ENCODE measurements around the gene ZNF30.
"Not testable (repeated sequence)": the region's sequence is repeated elsewhere in the genome, so short reads cannot be mapped to it uniquely, and the experiment has no call there.

The ZNF30 gene

DNA sequence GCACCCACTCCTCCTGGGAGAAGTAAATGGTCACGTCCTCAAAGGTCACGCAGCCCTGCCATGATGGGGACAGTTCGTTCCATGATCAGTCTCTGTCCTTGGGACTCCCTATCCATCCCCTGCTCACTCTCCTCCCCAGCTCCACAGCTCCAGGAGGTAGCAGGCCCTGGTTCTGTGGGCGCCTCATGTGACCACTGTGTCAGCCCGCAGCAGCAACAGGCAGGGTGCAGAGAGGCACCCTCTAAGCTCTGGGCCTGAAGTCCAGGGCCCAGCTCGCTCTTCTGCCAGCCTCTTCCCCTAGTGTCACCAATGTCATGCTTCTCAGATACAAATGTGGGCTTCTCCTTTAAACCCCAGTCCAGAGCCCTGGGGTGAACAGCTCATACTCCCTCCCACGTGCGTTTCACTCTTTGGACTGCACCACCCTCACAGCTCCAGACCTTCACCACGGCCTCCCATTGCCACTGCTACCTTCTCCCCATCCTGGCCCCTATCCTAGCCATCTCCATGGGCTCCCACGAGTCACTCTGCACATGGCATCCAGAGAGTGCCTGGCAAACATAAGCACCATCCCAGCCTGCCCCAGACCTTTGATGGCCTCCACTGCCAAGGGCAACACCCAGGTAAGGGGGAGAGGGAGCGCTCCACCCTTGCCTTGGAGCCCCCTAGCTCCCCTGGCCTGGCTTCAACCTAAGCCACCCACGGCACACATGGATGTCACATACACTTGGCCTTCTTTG, 34.4 kb downstream of the ZNF30 start:
- DNase-seq, result no peak

GRCh38 chr19:34961775-34962686, 35.3 kb downstream of the ZNF30 start:
- DNase-seq, result no peak

- no peak for DNase-seq
Measured at GRCh38 chr19:34962687-34963572, 36.2 kb downstream of the ZNF30 start.

- peak; percentile 63 to 72 for DNase-seq
Measured at GRCh38 chr19:34963573-34964406, 37.1 kb downstream of the ZNF30 start, which contains the start of gene ZNF792. ZNF792 (minus strand) TSS chr19:34964229; CDS start chr19:34963662, 567 bp downstream.

- no peak for DNase-seq
Measured at GRCh38 chr19:34964598-34964997, 37.9 kb downstream of the ZNF30 start.

DNA sequence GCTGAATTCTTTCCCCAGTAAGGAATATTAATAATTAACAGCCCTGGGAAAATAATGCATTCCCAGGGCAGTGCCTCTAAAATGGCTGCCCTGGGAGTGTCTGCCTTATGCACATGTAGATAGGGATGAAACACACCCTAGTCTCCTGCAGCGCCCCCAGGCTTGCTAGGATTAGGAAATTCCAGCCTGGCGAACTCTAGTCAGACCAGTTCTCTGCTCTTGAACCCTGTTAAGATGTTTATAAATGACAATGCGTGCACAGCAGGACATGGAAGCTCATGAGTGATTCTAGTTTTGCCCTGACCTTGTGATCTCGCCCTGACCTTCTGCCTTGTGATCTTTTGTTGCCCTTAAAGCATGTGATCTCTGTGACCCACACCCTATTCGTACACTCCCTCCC, 38.8 kb downstream of the ZNF30 start:
- DNase-seq, result not testable (repeated sequence)

- no peak for DNase-seq
Measured at GRCh38 chr19:34967551-34967950, 40.8 kb downstream of the ZNF30 start.

DNA sequence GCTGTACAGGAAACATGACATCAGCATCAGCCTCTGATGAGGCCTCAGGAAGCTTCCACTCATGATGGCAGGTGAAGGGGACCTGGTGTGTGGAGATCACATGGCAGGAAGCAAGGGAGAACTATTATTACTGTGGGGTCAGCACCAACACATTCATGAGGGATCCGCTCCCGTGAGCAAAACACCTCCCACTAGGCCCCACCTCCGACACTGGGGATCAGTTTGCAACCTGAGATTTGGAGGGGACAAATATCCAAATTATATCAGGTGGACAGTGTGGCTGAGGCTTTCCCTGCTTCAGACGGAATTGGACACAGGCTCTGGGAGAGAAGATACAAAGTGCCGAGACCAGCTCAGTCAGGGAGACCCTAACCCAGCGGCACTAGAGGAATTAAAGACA, 43.0 kb downstream of the ZNF30 start:
- DNase-seq, result no peak

DNA sequence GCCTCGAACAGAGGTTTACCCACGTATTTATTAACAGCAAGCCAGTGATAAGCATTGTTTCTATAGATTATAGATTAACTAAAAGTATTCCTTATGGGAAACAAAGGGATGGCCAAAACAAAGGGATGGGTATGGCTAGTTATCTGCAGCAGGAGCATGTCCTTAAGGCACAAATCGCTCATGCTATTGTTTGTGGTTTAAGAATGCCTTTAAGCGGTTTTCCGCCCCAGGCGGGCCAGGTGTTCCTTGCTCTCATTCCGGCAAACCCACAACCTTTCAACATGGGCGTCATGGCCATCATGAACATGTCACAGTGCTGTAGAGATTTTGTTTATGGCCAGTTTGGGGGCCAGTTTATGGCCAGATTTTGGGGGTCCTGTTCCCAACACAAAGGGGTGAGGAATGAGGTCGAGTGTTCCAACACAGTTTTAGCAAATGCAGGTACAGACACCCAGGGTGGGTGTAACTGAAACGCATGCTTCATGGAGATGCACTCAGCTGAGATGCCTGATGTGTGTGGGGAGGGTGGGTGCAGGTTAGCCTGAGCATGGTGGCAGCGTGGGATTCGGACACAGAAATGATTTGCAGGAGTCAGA, 43.6 kb downstream of the ZNF30 start:
- DNase-seq, result not testable (repeated sequence)

DNA sequence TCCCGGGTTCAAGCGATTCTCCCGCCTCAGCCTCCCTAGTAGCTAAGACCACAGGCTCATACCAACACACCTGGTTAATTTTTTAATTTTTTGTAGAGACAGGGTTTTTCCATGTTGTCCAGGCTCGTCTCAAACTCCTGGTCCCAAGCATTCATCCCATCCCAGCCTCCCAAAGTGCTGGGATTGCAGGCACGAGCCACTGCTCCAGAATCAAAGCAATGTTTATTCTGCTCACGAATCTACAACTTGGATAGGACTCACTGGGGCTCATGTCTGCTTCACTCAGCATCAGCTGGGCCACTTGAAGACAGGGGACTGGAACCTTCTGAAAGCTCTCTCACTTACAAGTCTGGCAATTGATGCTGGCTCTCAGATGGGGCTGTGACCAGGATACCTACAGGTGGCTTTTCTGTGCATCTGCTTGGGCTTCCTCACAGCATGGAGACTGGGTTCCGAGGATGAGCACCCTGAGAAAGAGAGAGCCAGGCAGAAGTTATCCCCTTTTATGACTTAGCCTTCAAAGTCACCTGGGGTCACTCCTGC, 45.5 kb downstream of the ZNF30 start:
- no peak for DNase-seq

DNA sequence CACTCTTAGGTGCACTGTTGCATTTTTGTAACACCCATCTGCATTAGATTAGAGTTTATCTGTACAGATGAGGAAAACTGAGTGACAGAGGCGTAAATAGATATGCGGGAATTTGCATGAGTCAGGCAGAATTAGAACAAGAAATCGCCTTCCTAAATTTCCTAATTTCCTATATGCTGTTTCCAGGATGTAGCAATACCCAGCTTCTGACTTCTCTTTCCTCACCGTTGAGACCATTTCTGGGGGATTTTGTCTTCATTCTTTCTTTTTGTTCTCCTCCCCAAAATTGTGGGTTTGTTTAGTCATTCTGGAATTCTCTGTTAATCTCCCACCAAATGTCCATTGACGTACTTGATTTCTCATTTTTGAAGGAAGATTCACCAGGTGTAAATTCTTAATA, 47.9 kb downstream of the ZNF30 start:
- no peak for DNase-seq

GRCh38 chr19:34975056-34975455, 48.4 kb downstream of the ZNF30 start:
- no peak for DNase-seq

DNA sequence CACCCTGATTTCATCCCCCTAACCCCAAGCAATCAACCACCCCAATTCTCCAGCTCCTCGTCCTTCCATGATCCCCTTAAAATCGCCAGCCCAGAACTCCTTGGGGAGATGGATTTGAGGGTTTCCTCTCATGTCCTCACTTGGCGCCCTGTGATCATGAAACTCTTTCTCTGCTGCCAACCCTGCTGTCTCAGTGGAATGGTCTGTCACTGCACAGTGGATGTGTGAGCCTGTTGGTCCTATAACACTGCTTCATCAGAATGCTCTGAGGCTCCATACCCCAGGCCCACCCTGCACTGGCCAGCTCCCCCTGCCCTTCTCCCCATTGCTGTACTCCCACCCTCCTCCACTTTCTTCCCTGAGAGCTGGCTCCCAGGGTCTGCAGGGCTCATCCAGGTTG, 49.9 kb downstream of the ZNF30 start:
- DNase-seq, result no peak

DNA sequence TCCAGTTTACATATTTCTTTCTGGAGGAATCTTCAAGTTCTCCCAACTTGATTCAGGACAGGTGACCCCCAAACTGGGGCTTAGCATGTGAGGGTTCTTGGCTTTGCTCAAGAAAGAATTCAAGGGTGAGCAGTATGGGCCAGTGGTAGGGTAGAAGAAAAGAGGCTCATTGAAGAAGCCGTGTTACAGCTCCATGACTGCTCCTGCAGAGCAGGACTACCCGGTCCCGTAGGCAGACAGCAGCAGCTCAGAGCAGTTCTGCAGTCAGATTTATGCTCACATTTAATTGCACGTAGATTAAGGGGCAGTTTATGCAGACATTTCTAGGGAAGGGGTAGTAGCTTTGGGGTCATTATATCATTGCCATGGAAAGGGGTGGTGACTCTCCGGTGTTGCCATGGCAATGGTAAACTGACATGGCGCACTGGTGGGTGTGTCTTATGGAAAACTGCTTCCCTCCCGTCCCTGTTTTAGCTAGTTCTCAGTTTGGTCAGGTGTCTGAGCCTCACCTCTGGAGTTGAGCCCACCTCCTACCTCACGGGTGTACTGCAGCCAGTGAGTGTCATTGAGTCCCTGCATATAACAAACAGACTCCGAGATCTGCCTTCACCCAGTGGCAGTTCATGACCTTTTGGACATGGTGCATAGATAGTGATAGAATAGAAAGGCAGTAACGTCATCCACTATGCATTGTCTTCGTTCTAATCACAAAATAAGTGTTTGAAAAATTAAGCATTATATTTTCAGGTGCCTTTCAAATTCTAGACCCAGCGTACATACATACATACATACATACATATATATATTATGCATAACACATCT, 53.3 kb downstream of the ZNF30 start:
- no peak for DNase-seq

GRCh38 chr19:34982275-34982674, 55.6 kb downstream of the ZNF30 start:
- no peak for DNase-seq

GRCh38 chr19:34983786-34984185, 57.1 kb downstream of the ZNF30 start:
- DNase-seq, result no peak

- DNase-seq, result no peak
Measured at GRCh38 chr19:34984287-34984686, 57.6 kb downstream of the ZNF30 start.

DNA sequence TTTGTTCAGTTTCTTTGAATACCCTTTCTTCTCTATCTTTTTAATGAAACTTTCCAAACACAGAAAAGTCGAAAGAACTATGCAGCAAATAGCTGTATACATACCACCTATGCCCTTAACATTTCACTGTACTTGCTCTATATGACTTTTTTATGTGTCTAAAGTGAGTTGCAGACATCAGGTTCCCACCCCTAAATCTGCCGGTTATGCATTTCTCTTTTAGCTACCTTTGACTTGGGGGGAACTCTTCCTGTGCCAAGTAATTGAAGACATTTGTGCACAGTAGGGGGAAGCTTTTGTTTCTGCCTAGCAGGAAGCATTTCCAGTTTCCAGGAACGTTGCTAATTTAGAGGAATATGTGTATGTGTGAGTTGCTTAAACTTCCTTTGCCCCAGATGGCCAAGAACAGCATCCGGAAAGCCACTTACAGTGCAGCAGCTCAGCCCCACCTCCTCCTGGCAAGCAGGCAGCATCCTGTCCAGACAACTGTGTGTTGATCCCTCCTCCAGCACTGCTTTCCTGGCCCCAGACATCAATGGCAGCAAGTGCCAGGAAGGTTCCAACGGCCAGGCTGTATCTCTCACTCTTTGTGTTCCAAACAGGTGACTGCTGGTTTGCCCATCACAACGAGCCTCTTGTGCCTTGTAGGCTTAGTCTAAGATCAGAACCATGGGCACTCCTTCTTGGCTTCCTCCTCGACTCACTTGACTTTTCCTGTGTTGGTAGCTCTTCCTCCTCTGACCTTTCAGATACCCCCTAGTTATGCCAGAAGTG, 58.7 kb downstream of the ZNF30 start:
- DNase-seq, result no peak

DNA sequence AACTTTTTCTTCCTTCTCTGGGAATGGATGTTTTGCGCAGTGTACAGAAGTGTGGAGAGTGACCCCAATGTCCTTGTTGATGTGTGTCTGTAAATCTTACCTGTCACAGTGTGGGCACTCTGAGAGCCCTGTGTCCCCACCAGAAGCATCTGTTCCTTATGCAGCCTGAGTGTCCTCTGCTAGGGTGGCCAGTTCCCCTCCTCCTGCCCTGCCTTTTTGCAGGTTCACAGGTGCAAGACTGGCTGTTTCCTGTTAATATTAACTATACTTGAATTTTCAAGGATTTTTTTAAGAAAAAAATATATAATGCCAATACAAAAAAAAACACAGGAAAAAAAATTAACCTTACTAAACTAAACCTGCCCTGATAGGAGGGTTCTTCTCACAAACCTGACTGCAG, 61.4 kb downstream of the ZNF30 start:
- DNase-seq, result no peak

DNA sequence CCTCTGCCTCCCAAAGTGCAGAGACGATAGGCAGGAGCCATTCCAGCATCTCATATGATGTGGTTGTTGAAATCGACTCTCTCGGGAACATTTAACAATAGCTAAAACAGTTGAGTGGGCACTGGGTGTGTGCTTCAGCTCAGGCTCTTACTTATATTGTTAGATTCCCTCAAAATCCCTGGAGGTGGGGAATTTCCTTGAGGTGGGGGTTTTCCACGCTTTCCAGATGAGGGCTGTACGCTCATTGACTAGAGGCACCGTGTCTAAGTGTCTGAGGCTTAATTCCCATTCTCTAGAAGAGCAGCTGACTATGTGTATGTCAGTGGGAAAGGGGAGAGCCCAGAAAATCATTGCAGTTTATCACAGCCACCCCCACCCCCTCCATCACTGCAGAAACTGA, 62.6 kb downstream of the ZNF30 start:
- no peak for DNase-seq

Measured in stimulated activated CD4-positive, alpha-beta T cell treated with anti-CD3 and anti-CD28 coated beads, Interleukin-2, amount 100 ng/mL, for 24 hours (primary cell).